Measurements from ENCODE around the gene OR2A5. TPM values are rescaled to one million over a fixed set of nuclear protein-coding genes. Genes with fewer than 3 reads are reported as not detected.

OR2A5 gene
- polyA plus RNA-seq, 3 donors, result not detected

DNA sequence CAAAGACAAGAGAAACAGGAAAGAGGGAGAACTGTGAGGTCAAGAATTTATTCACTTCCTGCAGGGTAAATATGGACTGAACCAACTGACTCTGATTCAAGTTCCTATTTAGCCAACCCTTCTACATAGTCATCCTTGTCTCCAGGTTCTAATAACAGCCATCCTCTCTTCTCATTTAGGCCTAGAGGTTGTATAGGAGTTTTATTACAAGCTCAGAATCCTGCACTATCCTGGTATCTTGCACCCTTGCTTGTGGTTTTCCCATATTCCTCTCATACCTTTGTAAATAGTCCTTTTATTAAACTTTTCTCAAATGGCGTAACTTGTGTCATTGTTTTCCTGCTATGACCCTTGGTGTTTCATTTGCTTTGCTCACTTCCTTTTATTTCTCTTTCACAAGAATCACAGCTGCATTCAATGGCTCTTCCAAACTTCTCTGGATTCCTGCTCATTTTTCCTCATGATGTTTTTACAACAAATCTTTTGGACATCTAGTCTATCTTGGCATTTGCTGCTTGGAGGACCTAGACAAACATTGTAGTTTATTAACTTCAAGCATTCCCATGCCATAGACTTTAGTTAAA, 12.4 kb upstream of the OR2A5 start:
- Mint-ChIP-seq H3K27me3 (ENCODE audit: low read depth in 3 of 3) (peaks cover 0 to 1% (median 0%) of the 10 kb centered on the region in 3 donors), H3K4me1 (peaks cover 3% of the 10 kb centered on the region), H3K27ac (no peak overlapping the region), H3K4me3 (no peak overlapping the region), H3K9me3 (peaks cover 0 to 4% (median 2%) of the 10 kb centered on the region in 7 donors), H3K36me3 (no peaks in the 10 kb centered on the region)
- Histone ChIP-seq H3K27me3 (ENCODE audit: control insufficient read depth in 2 of 2, insufficient read depth in 2 of 2, low read length in 2 of 2) (no peaks in the 10 kb centered on the region), H3K9ac (ENCODE audit: insufficient read depth, low read length, poor library complexity, severe bottlenecking) (no peak overlapping the region), H2AFZ (ENCODE audit: insufficient read depth, low read depth, low read length, poor library complexity, severe bottlenecking) (no peak overlapping the region), H3K4me2 (replicated peaks; ENCODE audit: extremely low read depth, low read length, poor library complexity, severe bottlenecking) (no peak overlapping the region), H4K20me1 (ENCODE audit: insufficient read depth, low read length) (no peaks in the 10 kb centered on the region), H3K36me3 (replicated peaks in 1 of 2; ENCODE audit: control insufficient read depth in 1 of 2, insufficient read depth in 2 of 2, low read length in 2 of 2) (no peaks in the 10 kb centered on the region), H3K27ac (ENCODE audit: low read depth in 1 of 2, low read length in 2 of 2) (no peak overlapping the region), H3K4me1 (ENCODE audit: control insufficient read depth in 1 of 2, insufficient read depth in 2 of 2, low read length in 2 of 2) (no peaks in the 10 kb centered on the region), H3K4me3 (replicated peaks in 1 of 3; ENCODE audit: low read depth in 2 of 3, low read length in 3 of 3) (no peak overlapping the region), H3K9me3 (replicated peaks in 1 of 2; ENCODE audit: control insufficient read depth in 1 of 2, insufficient read depth in 1 of 2, low read length in 2 of 2) (no peaks in the 10 kb centered on the region), H3K79me2 (ENCODE audit: insufficient read depth, low read length) (no peaks in the 10 kb centered on the region)
- intact Hi-C loops (cut with micrococcal nuclease), result no loop called here
- 14% methylated on average over 1 of the region's 1 CpG for WGBS (ENCODE audit: insufficient coverage)
- no peak for TF ChIP-seq CTCF (IDR thresholded peaks at IDR 0.05)
- DNase-seq, result no peak

DNA sequence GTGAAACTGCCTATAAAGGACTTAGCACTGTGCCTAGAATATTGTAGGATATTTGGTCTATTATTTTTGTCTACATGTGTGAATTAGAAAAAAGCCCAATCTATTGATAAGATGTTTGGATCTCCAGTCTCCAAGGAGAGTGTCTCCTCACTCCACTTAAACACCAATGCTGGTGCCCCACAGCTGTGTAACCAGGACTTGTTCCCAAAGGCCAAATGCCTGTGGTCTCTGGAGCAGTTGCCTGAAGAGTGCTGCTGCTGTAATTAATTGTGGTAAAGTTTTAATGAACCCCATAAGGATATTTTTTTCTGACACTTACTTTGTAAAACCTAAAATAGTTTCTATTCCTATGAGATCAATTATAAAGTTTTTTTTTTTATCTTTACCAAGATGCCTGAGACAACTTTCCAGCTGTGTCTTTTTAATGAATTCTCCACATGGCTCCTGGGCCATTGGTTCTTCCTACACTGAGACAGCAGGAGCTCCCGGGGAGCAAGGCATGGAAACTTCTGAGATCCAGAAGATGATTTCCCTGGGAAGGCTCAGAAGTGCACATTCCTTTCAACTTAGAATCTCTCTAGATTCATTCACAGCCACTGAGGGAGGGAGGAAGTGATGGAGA, 11.2 kb upstream of the OR2A5 start:
- no peak for TF ChIP-seq CTCF (IDR thresholded peaks at IDR 0.05)
- H3K27ac Mint-ChIP-seq, result no peak overlapping the region
- no CpG with 5 or more reads among the region's 1 CpG for WGBS (ENCODE audit: insufficient coverage)
- H3K4me1 Mint-ChIP-seq, result no peaks in the 10 kb centered on the region
- peaks cover 0 to 1% (median 0%) of the 10 kb centered on the region in 3 donors for H3K27me3 Mint-ChIP-seq (ENCODE audit: low read depth in 3 of 3)
- H3K36me3 Mint-ChIP-seq, result no peaks in the 10 kb centered on the region
- H3K27ac ChIP-seq (ENCODE audit: low read depth in 1 of 2, low read length in 2 of 2), result no peak overlapping the region
- no peaks in the 10 kb centered on the region for H3K36me3 ChIP-seq (replicated peaks in 1 of 2; ENCODE audit: control insufficient read depth in 1 of 2, insufficient read depth in 2 of 2, low read length in 2 of 2)
- intact Hi-C loops (cut with micrococcal nuclease), result no loop called here
- H3K4me3 ChIP-seq (replicated peaks in 1 of 3; ENCODE audit: low read depth in 2 of 3, low read length in 3 of 3), result no peak overlapping the region
- DNase-seq, result no peak
- H3K79me2 ChIP-seq (ENCODE audit: insufficient read depth, low read length), result no peaks in the 10 kb centered on the region
- H4K20me1 ChIP-seq (ENCODE audit: insufficient read depth, low read length), result no peaks in the 10 kb centered on the region
- no peak overlapping the region for H2AFZ ChIP-seq (ENCODE audit: insufficient read depth, low read depth, low read length, poor library complexity, severe bottlenecking)
- H3K9me3 Mint-ChIP-seq, result peaks cover 0 to 4% (median 2%) of the 10 kb centered on the region in 7 donors
- no peaks in the 10 kb centered on the region for H3K9me3 ChIP-seq (replicated peaks in 1 of 2; ENCODE audit: control insufficient read depth in 1 of 2, insufficient read depth in 1 of 2, low read length in 2 of 2)
- H3K9ac ChIP-seq (ENCODE audit: insufficient read depth, low read length, poor library complexity, severe bottlenecking), result no peak overlapping the region
- no peaks in the 10 kb centered on the region for H3K27me3 ChIP-seq (ENCODE audit: control insufficient read depth in 2 of 2, insufficient read depth in 2 of 2, low read length in 2 of 2)
- H3K4me2 ChIP-seq (replicated peaks; ENCODE audit: extremely low read depth, low read length, poor library complexity, severe bottlenecking), result no peak overlapping the region
- H3K4me1 ChIP-seq (ENCODE audit: control insufficient read depth in 1 of 2, insufficient read depth in 2 of 2, low read length in 2 of 2), result no peaks in the 10 kb centered on the region
- H3K4me3 Mint-ChIP-seq, result no peak overlapping the region
